Ovary (tissue), 9 donors: ENCODE data around the gene CACNA1C. TPM values are rescaled to one million over a fixed set of nuclear protein-coding genes. Genes with fewer than 3 reads are reported as not detected.

Experiments
- DNase-seq, 5 donors: peaks; one replicate each; pipeline ENCODE4 v3.0.0-alpha.2; 2019 to 2020
- H3K27ac ChIP-seq, 2 donors: fragments of 200-600 bp; one replicate each; pipeline versions ENCODE4 v1.5.1 to v1.8.0; 2019 to 2022
- H3K27me3 ChIP-seq: fragments of 200-600 bp; one replicate; pipeline ENCODE4 v1.8.0; 2022
- H3K36me3 ChIP-seq: fragments of 200-600 bp; sonication (generic); one replicate; pipeline ENCODE4 v1.5.1; 2019
- H3K4me1 ChIP-seq: one replicate; pipeline ENCODE4 v1.8.1; 2013; ENCODE audit warnings: mild to moderate bottlenecking, moderate library complexity; ENCODE audit not compliant: insufficient read depth
- H3K4me3 ChIP-seq: fragments of 200-600 bp; sonication (generic); one replicate; pipeline ENCODE4 v1.5.1; 2017
- H3K9me3 ChIP-seq, 2 donors: fragments of 200-600 bp in 1 of 2; sonication (generic) in 1 of 2; one replicate each; pipeline versions ENCODE4 v1.5.1 to v1.8.1; 2013 to 2019; ENCODE audit warnings: mild to moderate bottlenecking in 1 of 2, moderate library complexity in 1 of 2
- CTCF ChIP-seq, 3 donors: fragments of 450-650 bp in 2 of 3; fragments of 200-600 bp in 1 of 3; IDR thresholded peaks; one replicate each; pipeline versions ENCODE4 v1.5.1 to v1.8.0; 2016 to 2022; ENCODE audit warnings: antibody characterized with exemption in 3 of 3, mild to moderate bottlenecking in 1 of 3
- EP300 ChIP-seq: sonication (generic); formaldehyde crosslinking; IDR thresholded peaks from one replicate; pipeline ENCODE4 v1.6.1; 2017; ENCODE audit warnings: antibody characterized with exemption
- POLR2A ChIP-seq: fragments of 450-650 bp; IDR thresholded peaks from one replicate; pipeline ENCODE4 v1.6.1; 2017; ENCODE audit warnings: antibody characterized with exemption, mild to moderate bottlenecking, moderate library complexity
- WGBS, 3 donors: extraction: QIAGEN DNeasy Blood & Tissue Kit in 1 of 3; methylation state at CpG; one replicate each; pipeline versions ENCODE4 v1.1.5 to v1.1.7; 2013 to 2017; 5-methylcytosine and 5-hydroxymethylcytosine counted together
- intact Hi-C, 4 donors: fragments of 100-400 bp; cut with DNase I; formaldehyde crosslinking; loops; one replicate each; pipeline versions ENCODE4 v1.11.0 to v1.15.1; 2022 to 2023
- polyA plus RNA-seq, 2 donors: library from polyadenylated mRNA; stranded (reverse); fragments of 200-250 nt in 1 of 2; fragments of 350-450 nt in 1 of 2; fragmentation: Illumina TruSeq in 1 of 2; extraction: RNeasy Lipid Tissue Mini Kit (QIAGEN cat#74804) in 1 of 2; gene quantifications; one replicate each; pipeline ENCODE4 v1.2.3, GENCODE V29; 2013 to 2014
- total RNA-seq, 7 donors: library from RNA; depleted of rRNA in 2 of 7; stranded (reverse); fragments of >200 nt in 2 of 7; fragmentation: NEBNext Ultra II Directional in 3 of 7; extraction: Animal tissue kit (Norgen Biotek cat#: 25700) in 3 of 7; gene quantifications; one replicate each; pipeline versions ENCODE4 v1.1.0 to v1.2.4, GENCODE V29; 2016 to 2023
- donor health status: DM: no; HTN: no; CAD: no; lungs with moderate emphysema.
- donor health status: DM: no; HTN: no; CAD: no.
- donor health status: Bipolar disorder and iron deficiency.
- donor health status: DM: yes; HTN: yes; CAD: no.
- donor health status: DM: no; HTN: no; CAD: no.
- donor health status: DM: yes; HTN: yes; CAD: no.

The CACNA1C gene
- total and polyA plus RNA-seq, 9 donors: 2.2 to 8.3 (median 3.7) TPM

GRCh38 chr12:2484141-2484776, 431.5 kb downstream of the CACNA1C start:
- H3K4me3 ChIP-seq: no peak overlapping the region

GRCh38 chr12:2485681-2486080, 432.9 kb downstream of the CACNA1C start:
- no peak for TF ChIP-seq CTCF (IDR thresholded peaks at IDR 0.05)
- no peak for TF ChIP-seq EP300
- TF ChIP-seq POLR2A: no peak
- Histone ChIP-seq H3K36me3 (no peaks in the 10 kb centered on the region), H3K9me3 (no peaks in the 10 kb centered on the region), H3K27me3 (no peaks in the 10 kb centered on the region), H3K4me1 (no peaks in the 10 kb centered on the region), H3K4me3 (no peak overlapping the region), H3K27ac (no peak overlapping the region)
- intact Hi-C loops: no loop called here
- no peak for DNase-seq
- 84 to 86% (median 86%) methylated on average over 7 of the region's 7 CpGs for WGBS, 3 donors

More at GRCh38 chr12:2484141-2484776, 431.5 kb downstream of the CACNA1C start:
- no peaks in the 10 kb centered on the region for H3K36me3 ChIP-seq
- 82 to 86% (median 85%) methylated on average over 13 of the region's 13 CpGs for WGBS, 3 donors
- no peak overlapping the region for H3K27ac ChIP-seq
- TF ChIP-seq CTCF (IDR thresholded peaks at IDR 0.05) (no peak), POLR2A (no peak), EP300 (no peak)
- H3K9me3 ChIP-seq: no peaks in the 10 kb centered on the region
- no peaks in the 10 kb centered on the region for H3K27me3 ChIP-seq
- intact Hi-C loops: no loop called here
- no peak for DNase-seq
- no peaks in the 10 kb centered on the region for H3K4me1 ChIP-seq

GRCh38 chr12:2486796-2487195, 434.0 kb downstream of the CACNA1C start:
- Histone ChIP-seq H3K9me3 (no peaks in the 10 kb centered on the region), H3K27ac (no peak overlapping the region), H3K27me3 (no peaks in the 10 kb centered on the region), H3K4me1 (no peaks in the 10 kb centered on the region), H3K36me3 (no peaks in the 10 kb centered on the region), H3K4me3 (no peak overlapping the region)
- DNase-seq: no peak
- TF ChIP-seq POLR2A: no peak
- intact Hi-C loops: no loop called here
- WGBS, 3 donors: 76 to 86% (median 83%) methylated on average over 5 of the region's 5 CpGs

GRCh38 chr12:2487278-2487677, 434.5 kb downstream of the CACNA1C start:
- 46 to 66% (median 65%) methylated on average over 5 of the region's 5 CpGs for WGBS, 3 donors
- Histone ChIP-seq H3K36me3 (no peaks in the 10 kb centered on the region), H3K9me3 (no peaks in the 10 kb centered on the region), H3K27ac (no peak overlapping the region), H3K4me3 (no peak overlapping the region), H3K27me3 (no peaks in the 10 kb centered on the region), H3K4me1 (no peaks in the 10 kb centered on the region)
- no peak for TF ChIP-seq EP300
- no peak for TF ChIP-seq CTCF (IDR thresholded peaks at IDR 0.05)
- TF ChIP-seq POLR2A: no peak
- no peak for DNase-seq
- intact Hi-C loops: no loop called here

- no peaks in the 10 kb centered on the region for H3K36me3 ChIP-seq
- TF ChIP-seq CTCF (IDR thresholded peaks at IDR 0.05) (no peak), EP300 (no peak), POLR2A (no peak)
- H3K27me3 ChIP-seq: no peaks in the 10 kb centered on the region
- no peak overlapping the region for H3K4me3 ChIP-seq
- DNase-seq: no peak
- H3K9me3 ChIP-seq: no peaks in the 10 kb centered on the region
- intact Hi-C loops: no loop called here
- no peaks in the 10 kb centered on the region for H3K4me1 ChIP-seq
- 94 to 95% (median 95%) methylated on average over 10 of the region's 10 CpGs for WGBS, 3 donors
- H3K27ac ChIP-seq: no peak overlapping the region
These were observed 435.3 kb downstream of the CACNA1C start for GRCh38 chr12:2488131-2488530.
